Hypothalamus (tissue), 51 donors: ENCODE measurements around the gene PCLO.
"Not testable (repeated sequence)": the region's sequence is repeated elsewhere in the genome, so short reads cannot be mapped to it uniquely, and the experiment has no call there.

Experiments
- DNase-seq, 51 donors: peaks; one replicate each; lab custom pipeline; 2025; lab: John Stamatoyannopoulos, UW

The PCLO gene

GRCh38 chr7:83058667-83059066 lies 104.0 kb downstream of the PCLO start:
- DNase-seq, result no peak

GRCh38 chr7:83055197-83055596 lies 107.5 kb downstream of the PCLO start:
- no peak for DNase-seq

- no peak for DNase-seq
Observed at GRCh38 chr7:83054472-83054871, 108.2 kb downstream of the PCLO start.

GRCh38 chr7:83053965-83054364 lies 108.7 kb downstream of the PCLO start:
- DNase-seq, result no peak

GRCh38 chr7:83040484-83040883 lies 122.2 kb downstream of the PCLO start:
- no peak for DNase-seq

- no peak for DNase-seq
Observed at GRCh38 chr7:83038787-83039186, 123.9 kb downstream of the PCLO start.

GRCh38 chr7:83036721-83037380 lies 125.8 kb downstream of the PCLO start:
- no peak for DNase-seq

GRCh38 chr7:83036130-83036529 lies 126.6 kb downstream of the PCLO start:
- no peak for DNase-seq

- no peak for DNase-seq
Observed at GRCh38 chr7:83032195-83032594, 130.5 kb downstream of the PCLO start.

- DNase-seq, result not testable (repeated sequence)
Observed at GRCh38 chr7:83023817-83024665, 138.6 kb downstream of the PCLO start.

- DNase-seq, result no peak
Observed at GRCh38 chr7:83021032-83021431, 141.7 kb downstream of the PCLO start.

- no peak for DNase-seq
Observed at GRCh38 chr7:83020161-83020560, 142.5 kb downstream of the PCLO start.

GRCh38 chr7:83015916-83016315 lies 146.8 kb downstream of the PCLO start:
- DNase-seq, result no peak

- DNase-seq, result no peak
Observed at GRCh38 chr7:83014546-83014945, 148.1 kb downstream of the PCLO start.

- DNase-seq, result no peak
Observed at GRCh38 chr7:83011954-83012353, 150.7 kb downstream of the PCLO start.

- no peak for DNase-seq
Observed at GRCh38 chr7:83005410-83005809, 157.3 kb downstream of the PCLO start.

- no peak for DNase-seq
Observed at GRCh38 chr7:83001362-83002040, 161.2 kb downstream of the PCLO start.

- DNase-seq, result no peak
Observed at GRCh38 chr7:82998436-82998835, 164.2 kb downstream of the PCLO start.

- DNase-seq, result no peak
Observed at GRCh38 chr7:82985144-82985802, 177.4 kb downstream of the PCLO start.

- DNase-seq, result no peak
Observed at GRCh38 chr7:82980130-82980788, 182.4 kb downstream of the PCLO start.
